CD14-positive monocyte (primary cell): ENCODE measurements around the gene AKR1B1. TPM values are rescaled to one million over a fixed set of nuclear protein-coding genes. Genes with fewer than 3 reads are reported as not detected.

Experiments used
- DNase-seq, 3 donors: peaks; one replicate each; pipeline ENCODE4 v3.0.0-alpha.2; 2011 to 2022
- H2AFZ ChIP-seq: 2 replicates; pipeline ENCODE4 v1.6.0; 2012; ENCODE audit warnings: mild to moderate bottlenecking, low read depth, low read length, inconsistent platforms; ENCODE audit not compliant: insufficient read depth, poor library complexity, severe bottlenecking
- H3K27ac ChIP-seq, 2 donors: 1 replicate in 1 of 2; 2 replicates in 1 of 2; pipeline ENCODE4 v1.5.1; 2012 to 2013; ENCODE audit warnings: low read length in 2 of 2, control low read depth in 1 of 2, inconsistent platforms in 1 of 2, low read depth in 1 of 2, mild to moderate bottlenecking in 1 of 2
- H3K27me3 ChIP-seq, 2 donors: one replicate each; pipeline versions ENCODE4 v1.6.0 to v1.6.1; 2011 to 2013; ENCODE audit warnings: low read length in 2 of 2; ENCODE audit not compliant: control insufficient read depth in 2 of 2, insufficient read depth in 2 of 2
- H3K36me3 ChIP-seq, 2 donors: replicated peaks in 1 of 2; 1 replicate in 1 of 2; 2 replicates in 1 of 2; pipeline versions ENCODE4 v1.5.1 to v1.6.1; 2012 to 2013; ENCODE audit warnings: low read length in 2 of 2, control low read depth in 1 of 2, inconsistent platforms in 1 of 2, mild to moderate bottlenecking in 1 of 2; ENCODE audit not compliant: insufficient read depth in 2 of 2, control insufficient read depth in 1 of 2
- H3K4me1 ChIP-seq, 2 donors: 1 replicate in 1 of 2; 2 replicates in 1 of 2; pipeline versions ENCODE4 v1.5.1 to v1.6.1; 2012 to 2013; ENCODE audit warnings: low read length in 2 of 2, control low read depth in 1 of 2, inconsistent platforms in 1 of 2, mild to moderate bottlenecking in 1 of 2, moderate library complexity in 1 of 2; ENCODE audit not compliant: insufficient read depth in 2 of 2, control insufficient read depth in 1 of 2
- H3K4me2 ChIP-seq: replicated peaks from 2 replicates; pipeline ENCODE3; 2012; ENCODE audit warnings: low read length, moderate library complexity, mild to moderate bottlenecking; ENCODE audit not compliant: poor library complexity, severe bottlenecking; ENCODE audit errors: extremely low read depth
- H3K4me3 ChIP-seq, 3 experiments: fragments of 200-600 bp in 1 of 3; sonication (generic) in 1 of 3; replicated peaks in 1 of 3; 1 replicate in 2 of 3; 2 replicates in 1 of 3; pipeline ENCODE4 v1.5.1; 2011 to 2013; ENCODE audit warnings: low read length in 3 of 3, mild to moderate bottlenecking in 3 of 3, control low read depth in 2 of 3, low read depth in 2 of 3, inconsistent platforms in 1 of 3, moderate library complexity in 1 of 3
- H3K79me2 ChIP-seq: 2 replicates; pipeline ENCODE4 v1.6.0; 2012; ENCODE audit warnings: mild to moderate bottlenecking, control low read depth, inconsistent platforms, low read length, moderate library complexity; ENCODE audit not compliant: insufficient read depth
- H3K9ac ChIP-seq: 2 replicates; pipeline ENCODE4 v1.6.0; 2017; ENCODE audit warnings: low read length, mild to moderate bottlenecking; ENCODE audit not compliant: insufficient read depth, poor library complexity, severe bottlenecking
- H3K9me3 ChIP-seq, 2 donors: replicated peaks in 1 of 2; 1 replicate in 1 of 2; 2 replicates in 1 of 2; pipeline versions ENCODE4 v1.5.1 to v1.6.1; 2012 to 2013; ENCODE audit warnings: low read length in 2 of 2, control low read depth in 1 of 2; ENCODE audit not compliant: control insufficient read depth in 1 of 2, insufficient read depth in 1 of 2
- H4K20me1 ChIP-seq: 2 replicates; pipeline ENCODE4 v1.6.0; 2012; ENCODE audit warnings: mild to moderate bottlenecking, low read length, control low read depth, moderate library complexity; ENCODE audit not compliant: insufficient read depth
- H3K27ac Mint-ChIP-seq, 7 donors: one replicate each; pipeline ENCODE4 v1.8.0; 2020; ENCODE audit warnings: mild to moderate bottlenecking in 7 of 7, mixed read lengths in 7 of 7, moderate library complexity in 6 of 7, inconsistent platforms in 2 of 7
- H3K27me3 Mint-ChIP-seq, 3 donors: one replicate each; pipeline ENCODE4 v1.8.0; 2021 to 2022; ENCODE audit warnings: low read depth in 3 of 3, mild to moderate bottlenecking in 3 of 3, mixed read lengths in 3 of 3, moderate library complexity in 3 of 3, inconsistent platforms in 1 of 3
- H3K36me3 Mint-ChIP-seq, 2 donors: one replicate each; pipeline ENCODE4 v1.8.0; 2020; ENCODE audit warnings: mixed read lengths in 2 of 2, inconsistent platforms in 1 of 2, mild to moderate bottlenecking in 1 of 2
- H3K4me1 Mint-ChIP-seq: one replicate; pipeline ENCODE4 v1.8.0; 2020; ENCODE audit warnings: mild to moderate bottlenecking, mixed read lengths
- H3K4me3 Mint-ChIP-seq, 2 donors: one replicate each; pipeline ENCODE4 v1.8.0; 2020; ENCODE audit warnings: mild to moderate bottlenecking in 2 of 2, mixed read lengths in 2 of 2, moderate library complexity in 1 of 2
- H3K9me3 Mint-ChIP-seq, 7 donors: one replicate each; pipeline ENCODE4 v1.8.0; 2020 to 2022; ENCODE audit warnings: mixed read lengths in 7 of 7, mild to moderate bottlenecking in 6 of 7, moderate library complexity in 6 of 7, inconsistent platforms in 2 of 7
- WGBS: methylation state at CpG from one replicate; pipeline ENCODE4 v1.1.5; 2013; ENCODE audit warnings: missing lambda C conversion rate; ENCODE audit not compliant: insufficient coverage; 5-methylcytosine and 5-hydroxymethylcytosine counted together
- intact Hi-C, 2 donors: fragments of 100-400 bp; cut with micrococcal nuclease; formaldehyde crosslinking; loops; one replicate each; pipeline versions ENCODE4 v1.15.0 to v1.15.1; 2023
- polyA plus RNA-seq, 3 donors: library from polyadenylated mRNA; depleted of rRNA in 1 of 3; unstranded in 2 of 3; stranded (reverse) in 1 of 3; fragments of 300-500 nt in 2 of 3; fragments of >200 nt in 1 of 3; fragmentation: Illumina TruSeq in 2 of 3; gene quantifications; 1 replicate in 2 of 3; 2 replicates in 1 of 3; pipeline ENCODE4 v1.2.3, GENCODE V29; 2012 to 2021
- TF ChIP-seq, protein P1 (sequence below): fragments of 200-600 bp; IDR thresholded peaks from one replicate; pipeline ENCODE4 v1.8.0; 2022; ENCODE audit warnings: antibody characterized with exemption, mild to moderate bottlenecking

Gene AKR1B1
- polyA plus RNA-seq, 3 donors = 50.1 to 66.4 (median 62.6) TPM

DNA sequence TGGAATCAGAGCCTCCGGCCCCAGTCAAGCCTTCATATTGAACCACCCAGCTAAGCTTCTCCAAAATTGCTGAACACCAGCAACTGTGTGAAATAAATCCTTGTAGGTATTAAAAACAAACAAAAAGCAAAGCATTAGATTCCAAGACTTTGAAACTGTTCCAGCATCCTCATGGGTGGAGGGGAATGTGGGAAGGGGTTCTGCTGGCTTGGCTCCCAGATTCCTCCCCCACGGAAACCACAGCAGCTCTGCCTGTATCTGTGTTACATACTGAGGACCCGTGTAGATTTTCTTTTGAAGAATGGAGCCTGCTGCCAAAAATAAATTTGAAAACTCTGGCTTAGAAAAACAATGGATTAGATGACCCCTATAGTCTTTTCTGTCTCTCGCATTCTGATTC, 20.0 kb downstream of the AKR1B1 start:
- Histone ChIP-seq H4K20me1 (no peaks in the 10 kb centered on the region), H3K9ac (no peak overlapping the region), H3K9me3 (peaks cover 0 to 4% of the 10 kb centered on the region in 2 donors), H2AFZ (no peak overlapping the region), H3K4me1 (peaks cover 4 to 6% of the 10 kb centered on the region in 2 donors), H3K4me3 (no peak overlapping the region), H3K4me2 (no peak overlapping the region), H3K27ac (no peak overlapping the region), H3K27me3 (no peaks in the 10 kb centered on the region), H3K36me3 (peaks cover 7 to 41% of the 10 kb centered on the region in 2 donors), H3K79me2 (no peaks in the 10 kb centered on the region)
- Mint-ChIP-seq H3K36me3 (peaks cover 18 to 31% of the 10 kb centered on the region in 2 donors), H3K27me3 (peaks cover 0 to 2% (median under 1%) of the 10 kb centered on the region in 3 donors), H3K4me1 (peaks cover 7% of the 10 kb centered on the region), H3K4me3 (no peak overlapping the region), H3K9me3 (peaks cover 0 to 12% (median 4%) of the 10 kb centered on the region in 7 donors), H3K27ac (no peak overlapping the region)
- DNase-seq = no peak
- WGBS = 100% methylated on average over 1 of the region's 4 CpGs
- intact Hi-C loops = loop anchor here (10.0 kb wide), 4 partner anchors 166 to 516 kb away; no protein-coding TSS in a partner anchor
- TF ChIP-seq, protein P1, sequence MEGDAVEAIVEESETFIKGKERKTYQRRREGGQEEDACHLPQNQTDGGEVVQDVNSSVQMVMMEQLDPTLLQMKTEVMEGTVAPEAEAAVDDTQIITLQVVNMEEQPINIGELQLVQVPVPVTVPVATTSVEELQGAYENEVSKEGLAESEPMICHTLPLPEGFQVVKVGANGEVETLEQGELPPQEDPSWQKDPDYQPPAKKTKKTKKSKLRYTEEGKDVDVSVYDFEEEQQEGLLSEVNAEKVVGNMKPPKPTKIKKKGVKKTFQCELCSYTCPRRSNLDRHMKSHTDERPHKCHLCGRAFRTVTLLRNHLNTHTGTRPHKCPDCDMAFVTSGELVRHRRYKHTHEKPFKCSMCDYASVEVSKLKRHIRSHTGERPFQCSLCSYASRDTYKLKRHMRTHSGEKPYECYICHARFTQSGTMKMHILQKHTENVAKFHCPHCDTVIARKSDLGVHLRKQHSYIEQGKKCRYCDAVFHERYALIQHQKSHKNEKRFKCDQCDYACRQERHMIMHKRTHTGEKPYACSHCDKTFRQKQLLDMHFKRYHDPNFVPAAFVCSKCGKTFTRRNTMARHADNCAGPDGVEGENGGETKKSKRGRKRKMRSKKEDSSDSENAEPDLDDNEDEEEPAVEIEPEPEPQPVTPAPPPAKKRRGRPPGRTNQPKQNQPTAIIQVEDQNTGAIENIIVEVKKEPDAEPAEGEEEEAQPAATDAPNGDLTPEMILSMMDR = no peak

DNA sequence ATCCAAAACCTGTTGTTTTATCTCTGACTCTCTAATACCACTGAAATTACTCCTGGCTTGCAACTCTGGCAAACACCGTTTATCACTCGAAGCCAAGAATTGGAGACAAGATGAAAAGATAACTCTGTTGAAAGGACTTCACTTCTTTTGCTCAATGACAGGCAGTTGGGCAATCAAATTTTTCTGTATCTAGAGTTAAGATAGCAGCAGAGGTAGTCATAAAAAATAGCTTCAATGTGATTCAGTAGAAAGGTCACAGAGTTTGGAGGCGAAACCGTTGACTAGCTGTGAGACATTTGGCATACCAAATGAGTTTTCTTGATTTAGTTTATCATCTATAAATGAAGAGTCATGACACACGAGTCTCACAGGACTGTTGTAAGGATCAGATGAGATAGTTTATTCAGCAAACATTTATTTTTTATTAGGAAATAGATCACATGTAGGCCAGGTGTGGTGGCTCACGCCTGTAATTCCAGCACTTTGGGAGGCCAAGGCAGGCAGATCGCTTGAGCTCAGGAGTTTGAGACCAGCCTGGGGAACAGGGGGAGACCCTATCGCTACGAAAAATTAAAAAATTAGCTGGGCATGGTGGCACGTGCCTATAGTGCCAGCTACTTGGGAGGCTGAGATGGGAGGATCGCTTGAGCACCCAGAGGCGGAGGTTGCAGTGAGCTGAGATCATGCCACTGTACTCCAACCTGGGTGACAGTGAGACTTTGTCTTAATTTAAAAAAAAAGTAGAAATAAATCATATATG, 23.6 kb downstream of the AKR1B1 start:
- 91% methylated on average over 9 of the region's 12 CpGs for WGBS
- no peak overlapping the region for H2AFZ ChIP-seq
- no peaks in the 10 kb centered on the region for H3K27me3 ChIP-seq
- no peak overlapping the region for H3K9ac ChIP-seq
- Mint-ChIP-seq H3K27ac (peak overlapping the region in 1 of 7 donors; percentile 14), H3K4me1 (peaks cover 19% of the 10 kb centered on the region), H3K9me3 (peaks cover 0 to 12% (median 4%) of the 10 kb centered on the region in 7 donors), H3K4me3 (no peak overlapping the region), H3K27me3 (peaks cover 0 to 7% (median 0%) of the 10 kb centered on the region in 3 donors), H3K36me3 (peaks cover 2 to 4% of the 10 kb centered on the region in 2 donors)
- no peak overlapping the region for H3K4me2 ChIP-seq
- peaks cover 0 to 5% of the 10 kb centered on the region in 2 donors for H3K36me3 ChIP-seq
- H3K4me1 ChIP-seq = peaks cover 17 to 18% of the 10 kb centered on the region in 2 donors
- intact Hi-C loops = loop anchor here (10.0 kb wide), 4 partner anchors 169 to 519 kb away; no protein-coding TSS in a partner anchor
- TF ChIP-seq, protein P1 = no peak
- no peaks in the 10 kb centered on the region for H3K79me2 ChIP-seq
- H4K20me1 ChIP-seq = no peaks in the 10 kb centered on the region
- no peak for DNase-seq
- H3K9me3 ChIP-seq = peaks cover 0 to 4% of the 10 kb centered on the region in 2 donors
- H3K27ac ChIP-seq = no peak overlapping the region
- H3K4me3 ChIP-seq = no peak overlapping the region
